GM12874 (cell line): Measurements from ENCODE around the gene MAP2.

Experiments
- CTCF ChIP-seq: IDR thresholded peaks from 2 replicates; pipeline ENCODE4 v1.5.1; 2011; ENCODE audit warnings: low read depth, mild to moderate bottlenecking, control low read depth, low read length, moderate library complexity; ENCODE audit not compliant: insufficient read depth

Gene MAP2

GRCh38 chr2:209523041-209523740 lies 99.3 kb downstream of the MAP2 start:
- TF ChIP-seq CTCF, result no peak

GRCh38 chr2:209523867-209524266 lies 100.0 kb downstream of the MAP2 start:
- no peak for TF ChIP-seq CTCF

- no peak for TF ChIP-seq CTCF
Observed at GRCh38 chr2:209525331-209525730, 101.5 kb downstream of the MAP2 start.

- no peak for TF ChIP-seq CTCF
Observed at GRCh38 chr2:209525834-209526281, 102.0 kb downstream of the MAP2 start.

GRCh38 chr2:209526561-209526960 lies 102.7 kb downstream of the MAP2 start:
- TF ChIP-seq CTCF, result no peak

GRCh38 chr2:209529579-209529978 lies 105.7 kb downstream of the MAP2 start:
- no peak for TF ChIP-seq CTCF

- TF ChIP-seq CTCF, result no peak
Observed at GRCh38 chr2:209532321-209532720, 108.5 kb downstream of the MAP2 start.
